Lower leg skin (tissue), 4 donors: ENCODE measurements around the gene CBLN1. TPM values are rescaled to one million over a fixed set of nuclear protein-coding genes. Genes with fewer than 3 reads are reported as not detected.

Experiments used
- DNase-seq, 2 donors: peaks; one replicate each; pipeline ENCODE4 v3.0.0-alpha.2; 2019; ENCODE audit warnings: low spot score in 2 of 2
- H3K4me3 ChIP-seq: fragments of 200-600 bp; sonication (generic); 2 replicates; pipeline ENCODE4 v1.5.1; 2017; ENCODE audit warnings: mild to moderate bottlenecking, low read depth; ENCODE audit not compliant: poor library complexity, severe bottlenecking
- CTCF ChIP-seq, 3 donors: fragments of 450-650 bp; IDR thresholded peaks; one replicate each; pipeline ENCODE4 v1.5.1; 2016; ENCODE audit warnings: antibody characterized with exemption in 3 of 3, mild to moderate bottlenecking in 3 of 3, moderate library complexity in 2 of 3
- POLR2A ChIP-seq, 2 donors: fragments of 450-650 bp; IDR thresholded peaks; one replicate each; pipeline ENCODE4 v1.6.1; 2016 to 2017; ENCODE audit warnings: antibody characterized with exemption in 2 of 2, mild to moderate bottlenecking in 1 of 2, moderate library complexity in 1 of 2
- WGBS, 2 donors: methylation state at CpG; one replicate each; pipeline ENCODE4 v1.1.5; 2018; 5-methylcytosine and 5-hydroxymethylcytosine counted together
- intact Hi-C: fragments of 100-400 bp; cut with DNase I; formaldehyde crosslinking; loops from one replicate; pipeline ENCODE4 v1.15.0; 2023; ENCODE audit warnings: low total_unique reads
- total RNA-seq, 4 donors: library from RNA; depleted of rRNA; stranded (reverse); fragments of >200 nt; gene quantifications; one replicate each; pipeline ENCODE4 v1.1.0, GENCODE V29; 2016

Gene CBLN1
- total RNA-seq, 4 donors from 2014 or later = 0.27 to 1.2 (median 0.53) TPM

DNA sequence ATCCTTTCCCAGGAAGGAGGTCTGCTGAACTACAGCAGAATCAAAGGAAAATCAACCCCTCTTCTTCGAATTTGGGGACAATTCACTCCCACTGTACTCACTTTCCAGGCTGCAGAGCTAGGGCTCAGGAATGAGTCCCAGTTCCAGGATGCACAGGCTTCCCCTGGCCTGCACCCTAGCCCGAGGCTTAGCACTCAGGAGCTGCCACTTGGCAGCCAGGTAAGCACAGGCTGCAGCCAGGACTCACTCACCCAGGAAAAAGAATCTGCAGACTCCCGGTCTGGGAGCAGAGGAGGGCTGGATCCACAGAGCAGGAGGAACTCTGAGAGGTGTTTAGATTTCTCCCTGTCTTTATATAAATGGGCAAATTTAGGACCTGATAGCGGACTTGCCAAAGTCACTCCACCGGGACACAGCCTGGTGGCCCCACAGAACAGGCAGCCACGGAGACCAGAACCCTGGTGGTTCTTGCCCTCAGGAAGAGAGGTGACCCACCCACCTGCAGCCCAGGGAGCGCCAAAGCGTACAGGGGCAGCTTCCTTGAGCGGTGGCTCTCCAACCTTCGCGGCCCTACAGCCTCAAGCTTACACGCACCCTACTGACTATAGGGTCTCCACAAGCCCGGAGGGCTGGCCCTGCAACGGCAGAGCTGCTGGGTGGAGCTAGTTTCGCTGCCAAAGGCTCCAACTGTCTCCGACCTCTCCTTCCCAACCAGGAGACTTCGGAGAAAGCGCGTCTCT lies 4.8 kb downstream of the CBLN1 start:
- H3K4me3 ChIP-seq = no peak overlapping the region
- TF ChIP-seq POLR2A (IDR thresholded peaks at IDR 0.05) (no peak), CTCF (IDR thresholded peaks at IDR 0.05) (no peak)
- WGBS, 2 donors = 6 to 10% methylated on average over 18 to 19 of the region's 19 CpGs
- no peak for DNase-seq
- intact Hi-C loops = no loop called here

GRCh38 chr16:49275870-49276269 lies 5.8 kb downstream of the CBLN1 start:
- WGBS, 2 donors = 23 to 47% methylated on average over 5 of the region's 5 CpGs
- no peak for TF ChIP-seq CTCF (IDR thresholded peaks at IDR 0.05)
- TF ChIP-seq POLR2A (IDR thresholded peaks at IDR 0.05) = no peak
- DNase-seq = no peak
- intact Hi-C loops = no loop called here
- H3K4me3 ChIP-seq = no peak overlapping the region

DNA sequence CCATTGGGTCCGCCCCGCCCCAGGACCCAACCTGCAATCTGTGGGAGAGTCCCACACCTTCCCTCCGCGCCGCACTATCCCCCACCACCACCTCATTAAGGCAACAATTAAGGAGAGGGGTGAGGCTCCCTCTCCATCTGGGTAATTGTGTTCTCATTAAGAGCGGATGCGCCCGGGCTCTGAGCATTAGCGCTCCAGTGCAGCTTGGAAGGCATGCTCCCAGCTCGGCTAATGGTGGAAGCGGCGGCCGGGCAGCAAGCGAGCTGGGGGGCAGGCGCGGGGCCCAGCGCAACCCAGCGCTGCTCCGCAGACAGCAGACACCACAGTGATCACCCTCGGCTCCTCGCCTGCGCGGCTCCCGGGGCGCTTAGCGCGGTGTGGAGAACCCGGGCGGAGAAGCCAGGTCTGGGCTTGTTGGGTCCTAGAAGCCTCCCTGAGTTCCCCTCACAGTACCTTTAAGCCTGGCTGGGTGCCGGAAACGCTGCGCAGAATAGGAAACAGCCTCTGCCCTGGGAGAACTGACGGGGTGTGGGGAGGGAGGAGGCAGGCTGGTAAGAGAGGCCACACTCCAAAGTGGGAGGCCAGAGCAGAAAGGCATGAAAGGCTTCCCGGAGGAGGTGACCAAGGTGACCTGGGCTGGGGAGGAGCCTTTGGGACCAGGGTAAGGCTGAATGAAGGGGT lies 6.4 kb downstream of the CBLN1 start:
- WGBS, 2 donors = 2% methylated on average over 31 to 32 of the region's 34 CpGs

GRCh38 chr16:49274591-49274990 lies 7.0 kb downstream of the CBLN1 start:
- no peak for TF ChIP-seq POLR2A (IDR thresholded peaks at IDR 0.05)
- TF ChIP-seq CTCF (IDR thresholded peaks at IDR 0.05) = no peak
- no peak for DNase-seq
- intact Hi-C loops = no loop called here
- H3K4me3 ChIP-seq = no peak overlapping the region
- 5% methylated on average over 11 of the region's 11 CpGs for WGBS, 2 donors

More for the DNA sequence above, 6.4 kb downstream of the CBLN1 start:
- DNase-seq = no peak
- no peak for TF ChIP-seq CTCF (IDR thresholded peaks at IDR 0.05)
- TF ChIP-seq POLR2A (IDR thresholded peaks at IDR 0.05) = no peak
- intact Hi-C loops = no loop called here
- no peak overlapping the region for H3K4me3 ChIP-seq

DNA sequence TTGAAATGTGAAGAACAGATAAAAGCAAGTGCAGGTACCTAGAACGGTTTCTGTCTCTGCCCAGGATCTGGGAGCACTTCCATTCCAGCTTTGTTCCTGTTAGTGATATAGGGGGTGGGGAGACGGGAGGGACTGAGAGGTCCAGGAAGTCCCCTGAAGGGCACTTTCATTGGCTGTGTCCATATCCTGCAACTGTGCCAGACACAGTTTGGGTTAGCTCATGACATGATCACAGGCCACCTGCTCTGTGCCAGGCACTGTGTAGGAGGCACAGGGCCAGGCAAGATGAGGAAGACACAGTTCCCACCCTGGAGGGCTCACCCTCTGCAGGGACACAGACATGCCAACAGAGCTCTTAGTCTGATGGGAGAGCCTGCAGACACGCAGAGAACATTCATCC lies 7.9 kb downstream of the CBLN1 start:
- no peak for TF ChIP-seq CTCF (IDR thresholded peaks at IDR 0.05)
- no peak for TF ChIP-seq POLR2A (IDR thresholded peaks at IDR 0.05)
- intact Hi-C loops = no loop called here
- 29 to 37% methylated on average over 3 of the region's 3 CpGs for WGBS, 2 donors
- no peak for DNase-seq
- H3K4me3 ChIP-seq = no peak overlapping the region
